Non-pigmented ciliary epithelial cell (primary cell): Measurements from ENCODE around the gene MRPS17.
"Not testable (repeated sequence)": the region's sequence is repeated elsewhere in the genome, so short reads cannot be mapped to it uniquely, and the experiment has no call there.

Source experiments
- DNase-seq: peaks from one replicate; pipeline ENCODE4 v3.0.0-alpha.2; 2010; ENCODE audit warnings: low read depth

MRPS17 gene

GRCh38 chr7:55951637-55952351 lies at the start of gene MRPS17:
Gene MRPS17, plus strand, starts transcription at chr7:55951877. Its CDS starts 1,319 bp downstream, at chr7:55953196.
- DNase-seq = peak; percentile 46

DNA sequence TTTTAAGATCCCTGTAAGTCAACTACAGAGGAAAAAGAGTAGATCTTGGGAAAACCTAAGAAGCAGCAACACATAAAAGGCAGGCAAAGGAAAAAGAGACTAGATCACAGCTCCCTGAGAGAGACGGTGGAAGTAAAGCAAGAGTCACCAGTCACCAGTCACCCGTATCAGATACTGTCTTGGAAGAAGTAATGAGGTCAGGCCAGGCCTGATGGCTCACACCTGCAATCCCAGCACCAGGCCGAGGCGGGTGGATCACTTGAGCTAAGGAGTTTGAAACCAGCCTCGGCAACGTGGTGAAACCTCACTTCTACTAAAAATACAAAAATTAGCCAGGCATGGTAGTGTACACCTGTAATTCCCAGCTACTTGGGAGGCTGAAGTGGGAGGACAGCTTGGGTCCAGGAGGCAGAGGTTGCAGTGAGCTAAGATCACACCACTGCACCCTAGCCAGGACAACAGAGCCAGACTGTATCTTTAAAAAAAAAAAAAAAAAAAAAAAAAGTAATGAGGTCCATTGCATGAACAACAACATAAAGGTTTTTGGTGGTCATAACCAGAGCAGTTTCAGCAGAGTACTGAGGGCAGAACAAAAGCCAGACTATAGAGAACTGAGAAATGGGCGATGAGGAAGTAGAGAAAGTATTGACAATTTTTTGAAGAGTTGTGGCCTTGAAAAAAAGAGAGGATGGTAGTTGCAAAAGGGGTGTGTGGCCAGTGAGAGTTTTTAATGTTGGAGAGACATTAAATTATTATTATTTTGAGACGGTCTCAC lies 47.5 kb upstream of the MRPS17 start:
- no peak for DNase-seq

DNA sequence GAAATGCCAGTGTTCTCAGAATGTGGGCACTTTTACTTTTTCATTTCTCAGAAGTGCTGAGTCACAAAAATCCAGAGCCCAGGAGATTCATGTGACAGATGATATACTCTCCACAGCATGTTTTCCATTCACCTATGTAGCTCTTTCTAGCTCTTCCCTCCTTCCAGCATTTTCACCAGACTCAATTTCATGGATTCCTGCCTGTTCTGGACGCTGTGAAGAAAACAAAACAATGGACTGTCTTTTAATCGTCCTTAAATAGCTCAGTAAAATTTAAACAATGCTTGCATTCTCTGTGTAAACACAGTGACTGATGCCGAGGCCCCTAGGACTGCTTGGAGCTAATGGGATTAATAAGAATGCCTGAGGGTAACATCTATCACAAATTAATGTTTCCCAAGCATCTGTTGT lies 38.9 kb upstream of the MRPS17 start:
- no peak for DNase-seq

DNA sequence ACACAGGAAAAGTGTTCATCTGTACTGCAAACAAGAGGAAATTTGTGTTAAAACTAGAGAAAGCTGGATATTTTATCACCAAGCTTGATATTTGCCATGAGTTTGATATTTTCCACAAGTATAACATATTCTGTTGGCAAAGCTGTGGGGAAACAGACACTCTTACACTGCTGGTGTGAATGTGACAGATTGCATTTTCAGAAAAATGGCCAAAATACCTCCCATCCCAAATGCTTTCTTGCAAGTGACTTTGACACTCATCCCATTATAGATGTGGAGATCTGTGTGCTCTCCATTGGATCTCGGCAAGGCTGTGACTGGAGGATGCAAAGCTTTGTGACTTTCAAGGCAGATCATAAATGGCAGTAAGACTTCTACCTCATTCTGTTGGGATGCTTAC lies 33.9 kb upstream of the MRPS17 start:
- no peak for DNase-seq

DNA sequence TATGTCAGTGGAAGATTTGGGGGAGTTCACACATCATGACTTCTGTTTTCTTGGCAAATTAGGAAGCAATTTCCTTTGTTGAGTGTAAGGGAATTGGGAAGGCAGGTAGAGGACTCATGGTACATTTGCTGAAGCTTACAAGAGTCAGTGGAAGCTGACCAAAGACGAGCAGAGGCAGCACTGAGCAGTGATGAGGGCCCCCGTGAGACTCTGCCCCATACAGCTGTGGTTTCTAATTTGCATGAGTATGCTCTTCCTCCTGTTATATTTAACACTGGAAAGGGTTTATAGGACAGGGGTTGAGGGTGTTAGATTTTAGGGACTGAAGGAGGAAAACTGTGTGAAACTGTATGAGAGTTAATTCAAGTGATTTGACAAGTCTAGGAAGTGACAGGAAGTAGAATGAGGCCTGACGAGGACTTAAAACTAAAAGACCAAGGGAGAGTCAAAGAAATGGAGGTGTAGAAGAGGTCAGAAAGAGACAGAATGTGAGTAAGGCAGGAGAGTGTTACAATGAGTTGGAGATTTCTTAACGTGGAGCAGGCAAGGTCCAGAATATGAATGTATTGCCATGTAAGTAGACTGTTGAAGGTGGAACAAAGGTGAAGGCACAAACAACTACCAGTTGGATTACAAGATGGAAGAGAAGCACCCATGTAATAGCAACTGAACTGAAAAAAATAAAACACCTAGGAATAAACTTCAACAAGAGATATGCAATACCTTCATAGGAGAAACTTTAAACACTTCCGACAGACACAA lies 23.5 kb upstream of the MRPS17 start:
- no peak for DNase-seq

GRCh38 chr7:55931421-55932151 lies 20.1 kb upstream of the MRPS17 start:
- DNase-seq = no peak

DNA sequence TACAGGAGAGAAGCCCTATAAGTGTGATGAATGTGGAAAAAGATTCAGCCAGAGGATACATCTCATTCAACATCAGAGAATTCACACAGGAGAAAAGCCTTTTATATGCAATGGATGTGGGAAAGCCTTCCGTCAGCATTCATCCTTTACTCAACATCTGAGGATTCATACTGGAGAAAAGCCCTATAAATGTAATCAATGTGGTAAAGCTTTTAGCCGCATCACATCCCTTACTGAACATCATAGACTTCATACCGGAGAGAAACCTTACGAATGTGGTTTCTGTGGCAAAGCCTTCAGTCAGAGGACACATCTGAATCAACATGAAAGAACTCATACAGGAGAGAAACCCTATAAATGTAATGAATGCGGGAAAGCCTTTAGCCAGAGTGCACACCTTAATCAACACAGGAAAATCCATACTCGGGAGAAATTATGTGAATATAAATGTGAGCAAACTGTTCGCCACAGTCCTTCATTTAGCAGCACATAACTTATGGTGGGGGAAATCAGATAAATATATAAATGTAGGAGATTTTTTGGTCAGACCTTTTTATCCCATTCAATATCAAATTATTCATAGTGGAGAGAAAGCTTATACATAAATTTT lies 12.1 kb upstream of the MRPS17 start:
- DNase-seq = no peak

DNA sequence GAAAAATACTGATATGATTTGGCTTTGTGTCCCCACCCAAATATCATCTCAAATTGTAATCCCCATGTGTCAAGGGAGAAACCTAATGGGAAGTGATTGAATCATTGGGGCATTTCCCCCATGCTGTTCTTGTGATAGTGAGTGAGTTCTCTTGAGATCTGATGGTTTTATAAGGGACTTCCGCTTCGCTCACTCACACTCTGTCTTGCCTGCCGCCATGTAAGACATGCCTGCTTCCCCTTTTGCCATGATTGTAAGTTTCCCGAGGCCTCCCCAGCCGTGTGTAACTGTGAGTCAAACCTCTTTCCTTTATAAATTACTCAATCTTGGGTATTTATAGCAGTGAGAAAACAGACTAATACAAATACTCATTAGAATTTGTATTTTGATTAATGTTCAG lies 5.1 kb upstream of the MRPS17 start:
- no peak for DNase-seq

DNA sequence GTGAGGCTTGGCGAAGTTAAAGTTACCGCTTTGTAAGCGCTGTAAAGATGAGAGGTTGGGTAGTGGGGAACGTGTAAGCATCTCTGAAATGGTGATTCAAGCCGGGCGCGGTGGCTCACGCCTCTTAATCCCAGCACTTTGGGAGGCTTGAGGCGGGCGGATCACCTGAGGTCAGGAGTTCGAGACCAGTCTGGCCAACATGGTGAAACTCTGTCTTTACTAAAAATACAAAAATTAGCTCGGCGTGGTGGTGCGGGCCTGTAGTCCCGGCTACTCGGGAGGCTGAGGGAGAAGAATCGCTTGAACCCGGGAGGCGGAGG lies 635 bp downstream of the MRPS17 start:
- DNase-seq = not testable (repeated sequence)

DNA sequence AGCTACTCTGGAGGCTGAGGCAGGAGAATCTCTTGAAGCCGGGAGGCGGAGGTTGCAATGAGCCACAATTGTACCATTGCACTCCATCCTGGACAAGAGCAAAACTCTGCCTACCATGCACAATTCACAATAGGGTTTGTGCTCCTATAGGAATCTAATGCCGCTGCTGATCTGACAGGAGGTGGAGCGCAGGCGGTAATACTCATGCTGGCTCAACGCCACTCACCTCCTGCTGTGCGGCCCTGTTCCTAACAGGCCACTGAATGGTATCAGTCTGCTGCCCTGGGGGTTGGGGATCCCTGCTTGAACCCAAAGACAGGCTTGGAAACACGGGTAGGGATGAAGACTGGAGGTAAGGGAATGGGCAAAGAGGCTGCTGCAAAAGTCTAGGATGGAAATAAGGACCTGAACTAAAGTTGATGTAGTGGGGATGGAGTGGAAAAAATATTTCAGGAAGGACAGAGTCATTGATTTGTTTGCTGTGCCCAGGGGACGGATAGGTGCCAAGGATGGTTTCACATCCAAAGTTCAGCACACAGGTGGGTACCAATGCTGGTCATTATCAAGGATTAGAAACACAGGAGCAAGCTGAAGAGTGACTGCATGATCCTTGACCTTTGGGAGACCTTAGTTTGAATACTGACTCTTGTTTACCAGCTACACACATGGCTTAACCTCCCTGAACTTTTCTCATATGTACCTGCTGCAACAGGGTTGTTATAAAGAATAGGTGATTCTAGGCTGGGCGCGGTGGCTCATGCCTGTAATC lies 2.2 kb downstream of the MRPS17 start:
- DNase-seq = no peak

DNA sequence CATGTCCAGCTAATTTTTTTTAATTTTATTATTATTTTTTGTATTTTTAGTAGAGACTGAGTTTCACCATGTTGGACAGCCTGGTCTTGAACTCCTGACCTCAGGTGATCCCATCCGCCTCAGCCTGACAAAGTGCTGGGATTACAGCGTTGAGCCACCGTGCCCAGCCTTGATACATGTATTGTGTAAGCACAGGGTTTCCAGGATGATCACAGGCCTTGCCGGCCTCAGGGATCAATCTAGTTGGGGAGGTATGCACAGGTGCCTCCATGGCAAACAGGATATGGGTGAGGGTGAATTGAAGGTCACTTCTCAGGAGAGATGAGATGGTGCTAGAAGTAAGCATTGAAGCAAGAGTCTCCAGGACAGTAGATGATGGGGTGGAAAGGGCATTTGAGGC lies 5.5 kb downstream of the MRPS17 start:
- DNase-seq = no peak

DNA sequence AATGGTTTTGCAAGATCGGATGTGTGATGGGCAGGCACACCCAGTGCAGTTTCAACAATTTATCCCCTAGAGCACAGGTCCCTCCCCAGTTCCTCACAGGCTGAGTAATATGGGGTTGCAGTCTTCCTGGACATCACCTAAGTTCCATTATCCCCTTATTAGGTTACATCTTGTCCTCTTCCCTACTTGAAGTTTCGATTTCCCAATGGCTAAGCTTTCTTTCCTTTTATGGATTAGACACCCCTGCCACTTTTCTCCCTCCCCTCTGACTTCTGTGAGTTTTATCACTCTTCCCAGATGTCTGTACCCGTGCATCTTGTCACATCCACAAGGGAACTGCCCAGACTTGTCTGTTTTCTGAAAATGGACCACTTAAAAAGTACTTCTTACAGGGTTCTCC lies 10.3 kb downstream of the MRPS17 start:
- DNase-seq = no peak

DNA sequence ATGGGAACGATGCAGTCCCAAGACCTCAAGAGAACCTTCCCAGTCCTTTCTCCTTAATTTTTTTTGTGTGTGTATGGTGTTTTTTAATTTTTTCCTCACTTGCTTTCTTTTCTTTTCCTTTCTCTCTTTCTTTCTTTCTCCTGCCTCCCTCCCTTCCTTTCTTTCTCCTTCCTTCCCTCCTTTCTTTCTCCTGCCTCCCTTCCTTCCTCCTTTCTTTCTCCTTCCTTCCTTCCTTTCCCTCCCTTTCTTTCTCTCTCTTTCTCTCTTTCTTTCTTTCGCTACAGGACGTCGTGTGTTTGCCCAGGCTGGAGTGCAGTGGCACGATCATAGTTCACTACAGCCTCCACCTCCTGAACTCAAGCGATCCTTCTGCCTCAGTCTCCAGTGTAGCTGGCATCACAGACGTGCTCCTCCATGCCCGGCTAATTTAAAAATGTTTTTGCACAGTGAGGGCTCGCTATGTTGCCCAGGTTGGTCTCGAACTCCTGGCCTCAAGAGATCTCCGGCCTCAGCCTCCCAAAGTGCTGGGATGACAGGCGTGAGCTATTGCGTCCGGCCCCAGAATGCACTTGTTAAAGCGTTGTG lies 12.0 kb downstream of the MRPS17 start:
- DNase-seq = no peak

DNA sequence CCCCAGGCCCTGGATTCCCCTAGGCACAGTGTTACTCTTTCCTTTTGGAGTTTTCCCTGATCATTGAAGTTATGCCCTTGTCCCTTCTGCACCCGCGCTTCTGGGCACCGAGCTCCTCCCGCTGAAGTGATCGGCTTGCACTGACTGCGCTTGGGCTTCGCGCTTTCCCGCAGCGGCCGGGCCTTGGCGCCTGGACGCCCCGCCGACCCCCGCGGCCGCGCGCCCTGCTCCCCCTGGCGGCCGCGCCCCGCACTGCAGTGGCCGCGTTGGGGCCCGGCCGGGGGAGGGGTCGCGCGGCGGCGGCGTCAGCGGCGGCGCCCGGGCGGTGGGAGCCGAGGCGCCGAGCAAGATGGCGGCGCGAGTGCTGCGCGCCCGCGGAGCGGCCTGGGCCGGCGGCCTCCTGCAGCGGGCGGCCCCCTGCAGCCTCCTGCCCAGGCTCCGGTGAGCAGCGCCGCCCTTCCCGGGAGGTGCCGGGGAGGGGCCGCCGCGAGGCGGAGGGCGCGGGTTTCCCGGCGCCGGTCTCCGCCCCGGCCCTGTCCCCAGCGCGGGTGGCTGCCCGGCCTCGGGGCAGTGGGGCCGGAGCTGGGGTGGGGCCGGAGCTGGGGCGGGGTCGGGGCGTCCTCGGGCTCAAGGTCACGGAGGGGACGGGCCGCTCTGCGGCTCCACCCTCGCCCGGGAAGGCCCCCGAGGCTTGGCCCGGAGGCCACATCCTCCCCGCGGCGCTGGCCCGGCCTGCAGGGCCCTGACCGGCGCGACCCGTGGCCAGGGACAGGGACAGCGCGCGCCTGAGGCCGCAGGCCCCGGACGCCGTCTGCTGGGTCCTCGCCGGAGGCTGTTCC lies 12.8 kb downstream of the MRPS17 start, which contains the start of gene NIPSNAP2:
Gene NIPSNAP2, plus strand, starts transcription at position 325 of the 839 bp plus-strand sequence. Its CDS starts 25 bp downstream, at position 350.
- DNase-seq = no peak

- no peak for DNase-seq
Measured at GRCh38 chr7:55965100-55965470, 13.4 kb downstream of the MRPS17 start.

- DNase-seq = no peak
Measured at GRCh38 chr7:55965805-55966421, 14.2 kb downstream of the MRPS17 start.

DNA sequence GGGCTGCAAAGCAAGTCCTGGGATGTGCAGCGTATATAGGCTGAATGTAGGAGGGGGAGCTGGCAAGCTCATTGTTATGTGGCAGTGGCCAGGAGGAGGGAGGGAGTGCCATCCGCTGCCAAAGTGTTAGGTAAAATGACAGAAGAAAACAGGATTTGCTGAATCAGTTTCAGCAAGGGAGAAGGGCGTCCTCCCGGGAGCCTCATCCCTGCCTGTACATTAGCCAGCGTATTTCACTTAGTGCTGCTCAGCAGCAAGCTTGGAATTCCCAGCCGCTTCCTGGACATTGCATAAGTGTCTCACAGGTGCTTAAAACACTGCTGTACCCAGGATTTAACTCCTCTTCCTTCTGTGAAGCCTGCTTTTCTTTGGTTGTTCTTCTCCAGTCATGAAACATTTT lies 15.2 kb downstream of the MRPS17 start:
- no peak for DNase-seq

DNA sequence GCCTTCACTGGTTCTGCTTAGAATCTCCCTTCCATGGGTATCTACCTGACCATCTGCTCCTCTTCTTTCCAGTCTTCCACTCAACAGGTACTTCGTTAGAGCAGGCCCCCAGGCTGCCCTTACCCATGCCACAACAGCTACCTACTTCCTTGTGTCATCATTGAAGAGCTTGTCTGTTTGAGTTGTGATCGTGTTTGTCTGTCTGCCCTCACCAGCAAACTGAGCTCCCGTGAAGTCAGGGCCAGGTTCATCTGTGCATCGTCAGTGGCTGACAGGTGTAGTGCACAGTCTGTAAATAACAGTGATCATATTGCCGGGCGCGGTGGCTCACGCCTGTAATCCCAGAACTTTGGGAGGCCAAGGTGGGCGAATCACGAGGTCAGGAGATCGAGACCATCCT lies 17.7 kb downstream of the MRPS17 start:
- no peak for DNase-seq

GRCh38 chr7:55970561-55970960 lies 18.9 kb downstream of the MRPS17 start:
- no peak for DNase-seq
